ENCODE results near the gene CROCC2.

CROCC2 gene

DNA sequence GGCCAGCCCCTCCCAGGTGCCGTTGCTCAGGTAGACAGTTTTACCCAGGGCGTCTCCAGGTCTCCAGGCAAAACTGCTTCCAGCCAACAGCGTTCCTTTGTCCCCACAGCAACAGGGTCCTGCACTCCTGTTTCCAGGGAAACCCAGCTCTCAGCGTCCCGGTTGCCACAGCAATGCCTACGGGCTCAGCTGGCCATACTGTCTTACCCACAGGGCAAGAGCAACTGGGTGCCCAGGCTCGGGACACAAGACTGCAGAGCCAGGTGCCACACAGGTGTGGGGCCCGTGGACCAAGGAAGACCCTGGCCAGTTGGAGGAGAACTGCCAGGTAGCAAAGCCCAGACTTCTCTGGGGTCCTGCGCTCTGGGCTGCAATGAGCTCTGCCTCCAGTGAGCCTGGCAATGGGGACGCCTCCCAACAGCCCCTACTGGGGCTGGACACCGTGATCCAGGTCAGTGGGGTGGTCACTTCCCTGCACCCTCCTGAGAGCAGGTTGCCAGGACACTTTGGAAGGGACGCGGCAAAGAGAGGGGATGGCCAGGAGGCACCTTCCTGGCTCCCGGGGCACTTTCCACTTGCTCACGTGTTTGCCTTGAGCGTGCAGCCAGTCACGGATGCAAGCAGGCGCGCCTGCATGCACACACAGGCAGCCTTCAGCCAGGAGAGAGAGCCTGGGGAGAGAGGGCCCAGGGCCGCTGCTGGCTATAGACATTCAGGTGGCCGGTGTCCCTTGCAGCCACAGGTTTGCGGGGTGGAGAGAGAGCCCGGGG lies at the start of gene CROCC2:
TSS of gene CROCC2 (plus strand) at position 196 of the 770 bp plus-strand sequence. CDS start at position 374, 178 bp downstream.
- no peak for DNase-seq

DNA sequence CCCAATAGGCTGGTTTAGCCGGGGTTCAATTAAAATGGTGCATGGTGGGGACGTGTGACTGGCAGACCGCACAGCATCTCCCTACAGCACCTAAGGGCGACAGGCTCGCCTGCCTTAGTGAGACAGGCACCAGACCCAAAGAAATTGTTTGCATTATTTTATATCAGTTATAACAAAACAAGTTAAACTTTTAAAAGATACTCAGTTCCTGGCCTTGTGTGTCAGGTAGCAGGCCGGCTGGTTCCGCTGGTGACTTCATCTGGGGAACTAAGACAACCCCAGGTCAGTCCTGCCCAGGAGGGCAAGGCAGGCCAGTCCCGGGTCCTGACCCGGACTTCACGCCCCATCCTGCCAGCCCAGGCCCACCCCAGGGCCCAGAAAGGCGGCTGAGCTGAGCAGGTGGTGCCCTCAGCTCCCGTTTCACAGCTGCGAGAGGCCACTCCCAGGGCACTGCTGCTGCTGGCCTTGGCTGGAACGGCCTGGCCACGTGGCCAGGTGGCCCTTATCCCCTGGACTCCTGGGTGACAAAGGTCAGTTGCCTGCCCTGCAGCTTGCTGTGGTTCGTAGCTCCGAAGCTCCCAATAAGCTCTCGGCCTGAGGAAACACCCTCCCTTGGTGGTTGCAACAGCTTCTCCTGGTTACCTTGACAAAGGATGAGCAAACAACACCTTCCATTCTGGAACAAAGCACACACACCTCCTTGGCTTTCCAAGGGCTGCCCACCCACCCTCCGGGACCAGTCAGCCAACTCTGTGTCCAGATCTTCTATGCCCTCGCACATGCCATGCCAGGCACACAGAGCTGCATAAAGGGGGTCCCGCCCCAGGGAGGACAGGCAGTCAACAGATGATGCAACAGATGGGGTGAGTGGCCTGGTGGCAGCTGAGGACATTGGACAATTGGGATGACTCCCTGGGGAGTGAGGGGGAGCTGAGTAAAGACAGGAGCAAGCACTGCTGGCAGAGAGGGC lies 48.8 kb upstream of the CROCC2 start:
- DNase-seq, result no peak

DNA sequence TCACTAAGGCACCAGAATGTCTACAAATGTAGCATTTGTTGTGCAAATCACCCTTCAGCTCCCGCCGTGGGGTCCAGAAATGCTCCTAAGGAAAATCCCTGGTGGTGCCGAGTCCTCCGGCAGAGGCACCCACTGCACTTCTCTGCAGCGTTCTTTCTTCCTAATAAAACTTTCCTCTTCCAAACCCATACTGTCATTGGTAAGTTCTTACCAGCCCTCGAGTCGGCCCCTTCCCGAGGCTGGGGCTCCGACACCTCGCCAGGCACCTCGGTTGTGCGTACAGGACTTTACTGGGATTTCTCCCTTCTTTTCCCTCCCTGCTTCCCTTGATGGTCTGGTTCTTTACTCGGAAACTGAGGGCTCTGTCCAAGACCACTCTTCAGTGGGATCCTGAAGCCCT lies 47.8 kb upstream of the CROCC2 start:
- no peak for DNase-seq

DNA sequence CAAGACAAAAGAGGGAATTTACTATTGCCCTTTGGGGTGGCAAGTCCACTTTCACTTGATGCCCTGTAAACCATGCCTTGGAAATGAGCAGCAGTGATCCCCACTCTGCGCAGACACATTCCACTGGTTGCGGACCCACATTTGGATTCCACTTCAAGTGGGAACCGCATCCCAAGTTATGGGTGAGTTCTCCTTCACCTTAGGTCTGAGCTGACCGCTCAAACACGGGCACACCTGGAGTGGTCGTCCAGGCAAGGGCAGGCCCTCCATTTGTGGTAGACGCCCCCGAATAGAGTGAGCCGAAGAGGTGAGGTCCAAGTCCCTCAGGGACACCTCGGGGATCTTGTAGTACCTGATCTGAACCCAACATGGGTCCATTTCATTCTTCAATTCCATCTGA lies 47.3 kb upstream of the CROCC2 start:
- DNase-seq, result no peak

DNA sequence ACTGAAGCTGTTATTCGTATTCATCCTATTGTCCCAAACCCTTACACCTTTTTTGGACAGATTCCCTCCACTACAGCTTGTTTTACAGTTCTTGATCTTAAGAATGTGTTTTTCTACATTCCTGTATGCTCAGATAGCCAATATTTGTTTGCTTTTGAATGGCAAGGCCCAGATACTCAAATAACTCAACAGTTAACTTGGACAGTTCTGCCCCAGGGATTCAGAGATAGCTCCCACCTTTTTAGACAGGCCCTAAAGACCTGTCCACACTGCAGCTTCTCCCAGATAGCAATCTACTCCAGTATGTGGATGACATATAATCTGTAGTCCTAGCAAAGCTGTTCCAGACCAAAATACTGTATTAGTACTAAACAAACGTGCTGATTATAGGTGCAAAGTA lies 44.6 kb upstream of the CROCC2 start:
- DNase-seq, result no peak

DNA sequence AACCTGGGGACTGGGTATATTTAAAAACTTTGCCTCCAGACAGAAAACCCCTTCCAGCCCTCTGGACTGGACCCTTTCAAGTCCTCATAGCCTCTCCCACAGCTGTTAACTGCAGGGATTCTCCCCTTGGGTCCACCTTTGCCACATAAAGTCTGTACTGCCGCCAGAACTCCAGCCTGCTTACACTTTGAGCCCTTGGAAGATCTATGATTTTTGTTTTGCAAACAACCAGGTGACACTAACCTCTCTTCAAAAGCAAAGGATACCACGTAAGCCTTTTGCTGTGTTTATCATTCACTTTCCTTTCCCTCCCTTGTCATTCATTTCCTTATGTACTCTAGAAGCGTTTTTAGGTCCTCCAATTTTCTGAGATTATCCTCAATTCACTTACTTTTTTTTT lies 41.7 kb upstream of the CROCC2 start:
- no peak for DNase-seq

DNA sequence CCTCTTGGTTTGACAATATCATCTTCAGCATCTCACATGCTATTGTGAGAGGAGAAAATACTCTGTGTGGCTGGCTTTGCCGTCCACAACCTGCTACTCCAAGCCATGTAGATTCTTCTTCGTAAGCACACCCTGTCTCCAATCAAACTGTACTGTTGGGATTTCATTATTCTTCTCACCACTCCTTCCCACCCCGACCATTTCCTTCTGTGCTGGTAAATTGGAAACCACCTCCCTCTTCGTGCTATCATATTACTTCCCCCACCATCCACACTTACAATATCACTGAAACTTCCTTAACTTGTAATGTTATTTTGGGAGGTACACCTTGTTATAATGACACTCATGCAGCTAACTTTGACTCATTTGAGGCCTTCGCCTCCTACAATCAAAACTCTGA lies 40.7 kb upstream of the CROCC2 start:
- no peak for DNase-seq

DNA sequence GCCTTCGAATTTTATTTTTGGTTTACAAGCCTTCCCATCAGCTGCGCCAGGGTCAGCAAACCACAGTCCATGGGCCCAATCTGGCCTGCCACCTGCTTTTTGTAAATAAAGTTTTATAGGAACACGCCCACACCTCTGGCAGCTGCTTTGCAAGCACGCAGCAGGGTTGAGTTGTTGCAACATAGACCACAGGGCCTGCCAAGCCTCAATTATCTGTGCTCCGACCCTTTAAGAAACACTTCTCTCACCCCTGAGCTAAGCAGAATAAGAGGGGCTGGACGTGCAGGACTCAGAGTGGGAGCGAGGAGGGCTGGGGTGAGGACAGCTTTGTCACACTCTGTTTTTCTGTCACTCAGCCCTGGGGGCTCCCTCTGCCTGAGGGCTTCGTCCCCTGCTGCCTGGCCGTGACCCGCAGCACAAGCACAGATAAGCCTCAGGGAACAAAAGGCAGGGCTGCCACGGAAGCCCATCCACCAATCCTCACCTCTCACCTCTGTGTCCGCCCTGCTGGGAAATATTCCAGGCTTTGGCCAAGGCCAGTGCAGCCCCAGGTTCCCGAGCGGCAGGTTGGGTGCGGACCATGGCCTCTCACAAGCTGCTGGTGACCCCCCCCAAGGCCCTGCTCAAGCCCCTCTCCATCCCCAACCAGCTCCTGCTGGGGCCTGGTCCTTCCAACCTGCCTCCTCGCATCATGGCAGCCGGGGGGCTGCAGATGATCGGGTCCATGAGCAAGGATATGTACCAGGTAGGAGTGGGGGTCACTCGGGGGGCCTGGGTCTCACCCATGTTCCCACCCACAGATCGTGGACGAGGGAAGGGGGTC lies 37.6 kb upstream of the CROCC2 start, which contains the start of gene AGXT:
TSS of gene AGXT (plus strand) at position 539 of the 823 bp plus-strand sequence. CDS start at position 581, 42 bp downstream.
- DNase-seq, result no peak

DNA sequence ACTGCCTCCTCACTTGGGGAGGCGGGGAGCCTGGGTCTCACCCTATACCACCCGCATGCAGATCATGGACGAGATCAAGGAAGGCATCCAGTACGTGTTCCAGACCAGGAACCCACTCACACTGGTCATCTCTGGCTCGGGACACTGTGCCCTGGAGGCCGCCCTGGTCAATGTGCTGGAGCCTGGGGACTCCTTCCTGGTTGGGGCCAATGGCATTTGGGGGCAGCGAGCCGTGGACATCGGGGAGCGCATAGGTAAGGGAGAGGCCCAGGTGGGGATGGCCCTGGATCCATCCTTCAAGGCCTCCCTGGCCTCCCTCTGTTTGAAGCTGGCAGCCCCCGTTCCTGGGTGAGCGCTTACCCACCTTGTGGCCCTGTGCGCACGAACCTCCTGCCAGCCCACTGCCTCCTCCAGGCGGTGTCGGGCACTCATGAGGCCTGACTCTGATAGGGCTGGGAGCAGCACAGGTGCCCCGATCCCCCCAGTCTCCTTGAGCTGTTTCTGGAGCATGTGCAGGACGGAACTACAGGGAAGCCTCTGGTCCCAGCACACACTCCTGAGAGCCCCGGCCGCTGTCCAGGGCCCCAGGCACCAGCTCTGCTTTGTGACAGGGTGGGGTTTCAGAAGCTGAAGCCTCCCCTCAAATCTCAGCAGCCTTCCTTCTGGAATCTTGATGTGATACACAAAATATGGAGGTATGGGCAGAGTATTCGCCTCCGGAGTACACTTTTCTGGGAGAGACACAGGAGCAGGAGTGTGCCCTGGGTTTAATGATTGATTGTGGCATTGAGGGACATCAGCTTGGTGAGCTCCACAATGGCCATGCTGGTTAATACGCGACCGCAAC lies 36.8 kb upstream of the CROCC2 start:
- no peak for DNase-seq

DNA sequence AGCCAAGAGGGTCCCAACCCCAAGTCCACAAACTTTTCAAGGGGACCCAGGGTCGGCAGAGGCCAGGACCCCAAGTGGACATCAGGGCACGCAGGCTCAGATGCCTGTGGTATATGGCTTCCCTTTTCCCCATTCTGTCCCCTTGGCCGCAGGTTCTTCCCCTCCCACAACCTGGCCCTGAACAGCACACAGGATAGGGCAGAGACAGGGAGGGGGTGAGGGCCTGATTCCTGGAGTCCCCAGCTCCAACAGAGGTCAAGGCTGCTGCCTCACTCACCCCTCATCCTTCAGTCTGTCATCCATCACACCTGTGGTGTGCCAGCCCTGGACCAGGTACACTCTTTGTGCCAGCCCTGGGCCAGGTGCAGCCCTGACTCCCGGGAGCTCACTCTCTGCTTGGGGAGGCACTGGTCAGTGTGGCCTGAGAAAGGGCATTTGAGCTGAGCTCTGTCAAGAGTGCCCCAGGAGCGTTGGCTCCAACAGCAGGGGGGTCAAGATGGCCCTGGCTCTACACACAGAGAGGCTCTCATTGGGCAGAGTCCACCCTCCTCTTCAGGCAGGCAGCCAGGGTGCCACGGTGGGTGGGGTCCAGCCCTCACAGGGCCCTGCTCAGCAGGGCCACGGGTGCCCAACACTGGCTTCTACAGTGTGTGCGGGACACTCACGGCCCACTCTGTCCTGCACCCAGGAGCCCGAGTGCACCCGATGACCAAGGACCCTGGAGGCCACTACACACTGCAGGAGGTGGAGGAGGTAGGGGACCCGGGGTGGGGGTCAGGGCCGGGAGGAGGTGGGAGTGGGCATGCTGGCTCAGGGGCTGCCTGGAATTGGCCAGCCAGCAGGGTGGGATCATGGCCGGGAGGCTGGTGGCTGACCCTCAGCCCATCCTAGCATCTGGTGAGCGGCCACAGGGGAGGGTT lies 35.9 kb upstream of the CROCC2 start:
- DNase-seq, result no peak

DNA sequence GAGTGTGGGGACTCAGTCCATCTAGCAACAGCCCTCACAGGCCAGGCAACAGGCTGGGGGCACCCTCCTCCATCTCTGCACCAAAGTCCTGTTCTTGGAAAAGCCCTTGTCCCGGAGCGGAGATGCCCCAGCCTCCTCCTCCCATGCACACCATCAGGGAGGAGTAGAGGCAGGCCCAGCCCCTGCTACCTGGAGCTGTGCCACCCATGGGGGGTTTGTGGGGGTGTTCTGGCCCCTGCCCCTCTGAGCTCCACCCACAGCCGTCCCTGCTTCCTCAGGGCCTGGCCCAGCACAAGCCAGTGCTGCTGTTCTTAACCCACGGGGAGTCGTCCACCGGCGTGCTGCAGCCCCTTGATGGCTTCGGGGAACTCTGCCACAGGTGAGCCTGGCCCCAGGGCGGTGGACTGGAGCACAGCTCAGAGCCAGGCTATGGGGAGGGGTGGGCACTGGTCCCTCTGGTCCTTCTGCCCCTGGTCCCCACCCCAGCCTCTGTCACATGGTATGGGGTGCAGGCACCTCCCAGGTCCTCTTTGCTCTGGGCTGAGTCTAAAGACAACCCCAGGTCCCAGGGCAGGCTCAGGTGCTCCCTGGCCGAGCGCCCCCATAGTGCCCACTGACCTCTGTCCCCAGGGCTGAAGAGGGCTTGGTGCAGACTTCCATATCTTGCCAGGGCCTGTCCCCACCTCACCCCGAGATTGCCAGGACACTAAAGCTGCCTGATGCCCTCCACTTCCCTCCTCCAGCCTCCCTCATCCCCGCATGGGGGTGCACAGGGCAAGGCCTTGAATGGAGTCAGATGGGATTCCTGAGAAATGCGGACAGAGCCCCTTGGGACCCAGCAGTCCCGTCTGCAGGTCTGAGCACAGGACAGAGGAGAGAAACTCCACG lies 34.8 kb upstream of the CROCC2 start:
- DNase-seq, result no peak

DNA sequence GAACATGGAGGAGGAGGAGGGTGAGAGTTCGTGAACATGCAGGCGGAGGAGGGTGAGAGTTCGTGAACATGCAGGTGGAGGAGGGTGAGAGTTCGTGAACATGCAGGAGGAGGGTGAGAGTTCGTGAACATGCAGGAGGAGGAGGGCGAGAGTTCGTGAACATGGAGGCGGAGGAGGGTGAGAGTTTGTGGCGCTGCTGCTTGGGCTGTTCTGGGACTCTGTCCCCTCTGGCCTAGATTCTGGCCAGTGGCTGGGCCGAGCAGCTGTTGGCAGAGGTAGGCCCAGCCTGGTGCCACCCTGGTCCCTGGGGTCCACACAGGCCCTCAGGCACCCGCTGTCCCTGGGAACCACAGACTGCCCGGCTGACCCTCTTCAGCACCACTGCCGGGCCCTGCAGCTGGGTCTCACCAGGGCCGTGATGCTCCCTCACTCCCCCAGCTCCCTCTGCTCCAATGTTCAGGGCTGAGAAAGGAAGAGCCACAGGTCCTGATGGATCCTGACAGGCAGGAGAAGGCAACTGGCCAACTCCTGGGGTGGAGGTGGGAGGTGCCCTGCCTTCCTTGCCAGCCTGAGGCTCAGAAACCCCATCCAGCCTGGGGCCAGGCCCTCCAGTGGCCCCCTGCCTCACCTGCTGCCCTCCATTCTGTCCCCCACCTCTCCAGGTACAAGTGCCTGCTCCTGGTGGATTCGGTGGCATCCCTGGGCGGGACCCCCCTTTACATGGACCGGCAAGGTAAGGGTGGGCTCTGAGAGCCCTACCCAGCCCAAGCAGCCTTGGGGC lies 33.6 kb upstream of the CROCC2 start:
- DNase-seq, result no peak

DNA sequence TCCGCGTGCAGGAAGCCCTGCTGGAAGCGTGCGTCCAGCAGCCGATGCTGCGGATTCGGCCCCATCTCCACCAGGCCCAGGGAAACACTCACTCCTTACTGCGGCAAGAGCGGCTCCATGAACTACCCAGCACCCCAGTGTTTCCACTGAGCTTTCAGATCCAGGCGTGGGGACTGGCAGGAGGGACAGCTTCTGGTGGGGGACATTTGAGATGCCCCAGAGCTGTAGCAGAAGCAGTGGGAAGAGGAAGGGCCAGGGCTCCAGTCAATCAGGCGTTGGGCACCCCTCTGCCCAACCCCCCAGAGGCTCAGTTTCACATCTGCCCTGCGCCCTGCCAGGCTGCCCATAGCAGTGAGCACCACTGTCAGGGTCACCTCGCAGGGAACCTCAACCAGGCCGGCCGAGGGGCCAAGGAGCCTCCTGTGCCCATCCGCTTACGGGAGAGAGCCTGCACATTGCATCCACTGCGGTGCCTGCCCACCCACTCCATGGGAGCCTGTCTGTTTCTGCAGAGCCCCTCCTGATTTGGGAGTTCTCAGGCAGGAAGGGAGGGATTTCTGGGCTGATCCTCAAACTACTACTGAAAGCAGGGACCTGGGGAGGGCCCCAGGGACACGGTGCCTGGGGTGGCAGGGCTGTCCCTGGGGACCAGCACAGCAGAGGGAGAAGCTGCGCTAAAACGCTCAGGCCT lies 32.9 kb upstream of the CROCC2 start:
- no peak for DNase-seq

DNA sequence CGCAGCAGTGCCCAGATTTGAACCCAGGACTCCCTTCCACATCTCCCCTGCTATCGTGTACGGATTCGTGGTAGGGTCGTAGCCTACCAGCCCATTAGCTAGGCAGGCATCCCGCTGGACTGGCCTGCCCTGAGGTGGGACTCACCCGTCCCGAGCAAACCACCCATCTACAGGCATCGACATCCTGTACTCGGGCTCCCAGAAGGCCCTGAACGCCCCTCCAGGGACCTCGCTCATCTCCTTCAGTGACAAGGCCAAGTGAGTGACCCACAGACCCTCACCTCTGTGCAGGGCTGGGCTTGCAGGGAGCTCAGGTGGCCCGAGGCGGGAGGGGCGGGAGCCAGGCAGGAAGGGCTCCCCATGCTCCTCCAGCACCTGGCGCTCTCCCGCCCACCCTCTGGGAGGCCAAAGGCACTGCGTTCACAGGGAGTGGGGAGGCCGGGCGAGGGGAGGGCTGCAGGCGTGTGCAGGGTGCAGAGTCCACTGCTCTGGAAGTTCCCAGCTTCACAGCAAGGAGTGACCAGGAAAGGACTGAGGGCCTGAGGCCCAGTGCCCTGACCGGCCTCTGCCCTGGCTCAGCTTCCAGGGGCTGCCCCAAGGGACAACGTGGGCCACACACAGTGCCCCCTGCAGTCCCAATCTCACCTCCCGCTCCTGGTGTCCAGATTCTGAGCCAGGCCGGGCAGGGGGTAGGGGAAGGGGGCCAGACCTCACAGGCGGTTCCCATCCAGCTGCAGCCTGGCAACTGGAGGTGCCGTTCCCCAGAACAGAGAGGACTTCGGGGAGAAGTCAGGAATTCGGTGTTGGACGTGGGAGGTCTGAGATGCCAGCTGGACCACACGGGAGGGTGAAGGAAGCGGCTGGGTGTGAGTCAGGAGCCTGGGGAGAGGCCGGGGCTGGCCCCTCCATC lies 32.1 kb upstream of the CROCC2 start:
- no peak for DNase-seq

DNA sequence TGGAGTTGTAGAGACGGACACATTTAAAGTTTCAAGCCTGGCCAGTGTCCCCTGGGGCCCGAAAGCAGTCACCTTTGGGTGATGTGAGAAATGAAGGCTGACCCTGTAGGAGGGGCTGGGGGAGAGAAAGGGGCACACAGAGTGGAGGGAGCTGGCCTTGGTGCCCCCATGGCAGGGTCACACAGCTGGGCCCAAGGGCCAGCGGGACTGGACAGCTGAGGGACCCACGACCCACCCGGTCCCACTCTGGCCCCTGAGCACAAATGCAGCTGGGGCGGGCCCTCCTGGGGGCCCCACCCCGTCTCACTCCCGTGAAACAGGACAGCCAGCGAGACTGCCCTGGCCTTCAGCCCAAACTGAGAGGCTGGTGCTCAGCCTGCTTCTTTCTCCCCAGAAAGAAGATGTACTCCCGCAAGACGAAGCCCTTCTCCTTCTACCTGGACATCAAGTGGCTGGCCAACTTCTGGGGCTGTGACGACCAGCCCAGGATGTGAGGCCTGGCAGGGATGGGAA lies 31.4 kb upstream of the CROCC2 start:
- no peak for DNase-seq

DNA sequence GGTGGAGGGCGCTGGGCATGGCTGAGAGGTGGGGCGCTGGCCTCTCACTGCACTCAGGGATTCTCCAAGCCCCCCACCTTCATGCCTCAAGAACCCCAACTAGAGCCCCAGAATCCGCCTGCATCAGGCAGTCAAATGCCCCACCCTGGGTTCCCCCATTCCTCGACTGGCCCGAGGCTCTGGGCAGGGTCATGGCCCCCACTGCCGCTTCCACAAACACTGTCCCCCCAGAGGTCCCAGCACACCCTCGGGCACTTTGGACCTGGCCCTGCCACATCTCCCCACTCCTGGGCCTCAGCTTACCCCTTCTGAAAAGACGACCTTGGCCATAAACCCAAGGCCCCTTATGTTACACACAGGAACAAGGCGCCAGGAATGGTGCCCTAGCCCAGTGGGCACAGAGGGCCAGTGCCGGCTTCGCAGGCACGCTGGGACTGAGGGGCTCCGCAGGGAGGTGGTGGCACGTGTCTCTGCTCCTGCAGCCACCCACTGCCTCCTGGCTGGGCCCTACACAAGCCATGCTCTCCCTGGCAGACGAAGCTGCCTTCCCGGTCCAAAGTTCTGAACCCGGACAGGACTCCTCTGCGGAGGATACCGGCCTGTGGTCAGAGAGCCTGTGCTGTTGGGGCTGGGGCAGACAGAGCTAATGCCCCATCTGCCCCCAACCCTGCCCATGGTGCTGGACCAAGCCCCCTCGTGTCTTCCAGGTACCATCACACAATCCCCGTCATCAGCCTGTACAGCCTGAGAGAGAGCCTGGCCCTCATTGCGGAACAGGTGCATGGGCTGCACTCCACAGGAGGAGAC lies 30.7 kb upstream of the CROCC2 start:
- no peak for DNase-seq

All from activated CD4-positive, alpha-beta T cell treated with anti-CD3 and anti-CD28 coated beads, Interleukin-2, amount 50 U/mL, for 1 hour (primary cell).